LHCN-M2 (cell line): ENCODE results near the gene ZNF580. TPM values are rescaled to one million over a fixed set of nuclear protein-coding genes. Genes with fewer than 3 reads are reported as not detected.

Source experiments
- DNase-seq: peaks from one replicate; pipeline ENCODE4 v3.0.0-alpha.2; 2012; ENCODE audit warnings: low read depth
- polyA plus RNA-seq: library from polyadenylated mRNA; unstranded; fragments of >200 nt; gene quantifications from one replicate; pipeline ENCODE4 v1.2.1, GENCODE V29; 2012; ENCODE audit warnings: missing spikeins
- total RNA-seq: library from RNA; depleted of rRNA; stranded (reverse); fragments of >200 nt; gene quantifications from 2 replicates; pipeline ENCODE4 v1.2.3, GENCODE V29; 2014; rRNA removed

The ZNF580 gene, protein sequence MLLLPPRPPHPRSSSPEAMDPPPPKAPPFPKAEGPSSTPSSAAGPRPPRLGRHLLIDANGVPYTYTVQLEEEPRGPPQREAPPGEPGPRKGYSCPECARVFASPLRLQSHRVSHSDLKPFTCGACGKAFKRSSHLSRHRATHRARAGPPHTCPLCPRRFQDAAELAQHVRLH
- total RNA-seq: 8.7 and 15.3 TPM in 2 replicates
- 62.5 TPM for polyA plus RNA-seq

DNA sequence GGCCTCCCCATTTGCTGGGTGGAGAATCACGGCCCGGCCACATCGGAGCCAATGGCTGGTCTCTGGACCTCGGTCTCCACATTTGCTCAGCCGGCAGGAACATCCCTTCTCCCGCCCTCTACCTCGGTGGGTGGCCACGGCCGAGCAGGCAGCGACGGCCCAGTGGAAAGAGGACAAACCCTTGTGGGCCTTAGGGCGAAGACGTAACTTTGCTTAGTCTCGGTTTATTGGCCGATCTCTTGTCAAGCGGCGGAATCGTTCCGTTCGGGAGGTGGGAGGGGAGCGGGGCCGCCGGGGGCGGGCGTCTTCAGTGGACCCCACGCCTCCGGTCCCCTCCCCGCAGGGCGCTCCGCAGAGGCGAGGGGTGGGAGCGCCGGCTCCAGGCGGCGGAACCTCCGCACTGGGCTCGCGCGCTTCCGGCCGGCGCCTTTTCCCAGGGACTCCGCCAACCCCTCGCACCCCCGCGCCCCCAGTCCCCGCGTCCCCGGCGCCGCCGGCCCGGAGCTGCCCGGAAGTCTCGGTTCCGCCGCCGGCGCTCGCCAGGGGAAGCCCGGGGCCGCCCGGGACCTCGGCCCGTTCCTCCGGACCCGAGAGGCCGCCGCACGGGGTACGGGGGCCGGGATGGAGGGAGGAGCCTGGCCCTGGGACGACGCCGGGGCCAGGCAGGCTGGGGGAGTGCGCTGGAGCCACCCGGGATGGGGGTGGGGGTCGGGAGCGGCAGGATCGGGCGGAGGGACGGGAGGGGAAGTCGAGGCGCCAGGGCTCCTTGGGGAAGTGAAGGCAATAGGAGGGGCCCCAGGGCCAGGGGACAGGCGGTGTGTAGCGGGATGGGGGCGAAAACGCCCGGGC, at the start of gene ZNF580:
ZNF580 (plus strand) TSS at position 426 of the 849 bp plus-strand sequence. CDS start 1,507 bp downstream, outside the sequence.
- DNase-seq: peak; percentile 69

DNA sequence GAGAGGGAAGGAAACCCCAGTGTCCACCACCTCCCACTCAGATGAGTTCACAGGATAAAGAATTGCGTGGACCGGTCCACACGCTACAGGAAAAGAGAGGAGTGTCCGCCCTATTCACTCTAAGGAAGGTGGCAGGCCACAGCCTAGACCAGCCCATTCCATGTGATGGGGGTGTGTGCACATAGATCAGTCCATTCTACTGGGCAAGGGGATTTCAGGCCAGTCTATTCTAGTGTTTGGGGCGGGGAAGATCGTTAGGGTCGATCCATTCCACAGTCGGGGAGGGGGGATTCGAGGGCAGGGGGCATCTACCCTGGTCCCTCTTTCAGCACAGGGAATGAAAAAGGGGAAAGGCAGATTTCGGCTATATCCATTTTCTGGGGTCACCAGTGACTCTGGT, 49.2 kb upstream of the ZNF580 start:
- no peak for DNase-seq

DNA sequence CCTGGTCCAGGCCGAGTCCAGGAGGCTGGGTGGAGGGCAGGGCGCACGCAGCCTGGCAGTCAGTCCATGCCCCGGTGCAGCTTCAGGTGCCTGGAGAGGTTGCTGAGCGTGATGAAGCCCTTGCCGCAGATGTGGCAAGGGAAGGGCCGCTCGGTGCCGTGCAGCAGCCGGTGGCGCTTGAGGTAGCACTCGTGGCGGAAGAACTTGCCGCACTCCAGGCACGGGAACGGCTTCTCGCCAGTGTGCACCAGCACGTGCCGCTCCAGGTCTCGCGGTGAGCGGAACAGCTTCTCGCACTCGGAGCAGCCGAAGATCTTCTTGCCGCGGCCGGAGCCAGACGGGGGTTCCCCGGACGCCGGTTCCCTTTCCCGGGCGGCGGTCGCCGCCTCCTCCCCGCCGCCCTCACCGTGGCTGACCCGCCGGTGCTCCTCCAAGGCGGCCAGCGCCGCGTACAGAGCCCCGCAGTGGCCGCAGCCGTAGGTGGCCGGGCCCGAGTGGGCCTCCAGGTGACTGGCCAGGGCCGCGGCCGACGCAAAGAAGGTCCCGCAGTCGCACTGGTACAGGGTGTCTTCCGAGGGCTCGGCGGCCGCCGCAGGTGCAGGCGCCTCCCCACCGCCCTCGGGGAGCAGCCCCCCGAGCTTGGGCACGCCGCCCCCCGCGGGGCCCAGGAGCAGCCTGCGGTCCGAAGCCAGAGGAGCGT, 48.3 kb upstream of the ZNF580 start:
- DNase-seq: no peak

DNA sequence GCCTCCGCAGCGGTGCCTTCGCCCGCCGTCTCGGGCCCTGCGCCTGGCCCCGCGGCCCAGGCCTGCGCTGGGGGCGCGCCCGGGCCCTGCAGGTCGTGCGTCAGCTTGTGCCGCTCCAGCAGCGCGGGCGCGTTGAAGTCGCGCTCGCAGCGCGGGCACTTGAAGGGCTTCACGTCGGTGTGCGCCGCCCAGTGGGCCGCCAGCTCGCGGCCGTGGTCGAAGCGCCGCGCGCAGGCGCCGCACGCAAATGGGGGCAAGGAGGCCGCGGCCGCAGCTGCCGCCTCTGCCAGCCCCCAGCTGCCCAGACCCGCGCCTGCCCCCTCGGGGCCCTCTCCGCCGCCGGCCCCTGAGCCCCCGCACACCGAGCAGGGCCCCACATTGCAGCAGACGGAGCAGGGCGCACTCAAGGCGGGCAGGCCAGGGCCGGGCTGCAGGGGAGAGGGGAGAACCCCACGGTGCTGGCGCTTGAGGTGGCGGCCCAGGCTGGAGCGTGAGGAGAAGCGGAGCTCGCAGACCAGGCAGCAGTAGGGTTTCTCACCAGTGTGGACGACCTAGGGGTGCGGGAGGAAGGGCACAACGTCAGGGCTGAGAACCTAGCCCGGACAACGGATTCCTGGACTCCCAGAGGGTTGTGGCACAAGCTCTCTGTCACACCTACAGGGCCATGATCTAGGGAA, 47.6 kb upstream of the ZNF580 start:
- no peak for DNase-seq

DNA sequence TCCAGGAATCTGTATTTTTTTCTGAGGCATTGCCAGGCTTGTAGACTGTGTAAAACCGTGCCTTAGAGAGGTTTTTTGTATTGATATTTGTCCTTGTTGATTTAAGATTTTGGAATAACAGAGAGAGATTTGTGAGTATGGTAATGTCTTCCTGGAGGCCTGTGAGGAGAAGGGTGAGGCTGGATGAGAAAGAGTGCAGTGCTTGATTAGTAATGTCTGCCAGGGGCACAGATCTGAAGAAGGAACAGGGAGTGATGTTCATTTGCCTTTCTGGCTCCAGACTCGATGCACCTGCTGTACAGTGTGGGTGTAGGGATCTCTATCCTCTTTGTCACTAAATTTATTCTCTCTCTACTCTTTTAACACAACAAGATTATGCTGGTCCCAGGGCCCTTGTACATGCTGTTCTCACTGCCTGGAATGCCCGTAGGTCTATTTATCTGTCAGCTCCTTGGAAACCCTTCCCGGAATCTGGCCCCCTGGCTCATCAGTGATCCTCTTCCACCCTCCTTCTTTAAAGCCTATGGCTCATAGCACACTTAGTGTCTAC, 45.7 kb upstream of the ZNF580 start:
- no peak for DNase-seq

DNA sequence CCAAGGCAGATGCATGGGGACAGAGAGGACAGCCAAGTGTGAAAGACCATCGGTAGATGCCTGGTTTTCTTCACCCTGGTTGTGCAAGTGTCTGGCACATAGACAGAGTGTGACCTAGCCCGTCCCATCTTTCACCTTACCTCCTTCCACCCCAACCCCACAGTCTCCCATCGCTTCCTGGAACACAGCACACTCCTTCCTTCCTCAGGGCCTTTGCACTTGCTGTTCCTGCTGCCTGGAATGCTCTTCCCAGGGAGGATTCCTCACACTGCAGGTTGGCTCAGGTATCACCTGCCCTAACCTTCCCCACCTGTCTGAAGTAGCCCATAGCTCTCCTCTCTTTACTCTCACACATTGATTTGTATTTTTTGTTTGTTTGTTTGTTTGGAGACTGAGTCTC, 44.5 kb upstream of the ZNF580 start:
- DNase-seq: no peak

DNA sequence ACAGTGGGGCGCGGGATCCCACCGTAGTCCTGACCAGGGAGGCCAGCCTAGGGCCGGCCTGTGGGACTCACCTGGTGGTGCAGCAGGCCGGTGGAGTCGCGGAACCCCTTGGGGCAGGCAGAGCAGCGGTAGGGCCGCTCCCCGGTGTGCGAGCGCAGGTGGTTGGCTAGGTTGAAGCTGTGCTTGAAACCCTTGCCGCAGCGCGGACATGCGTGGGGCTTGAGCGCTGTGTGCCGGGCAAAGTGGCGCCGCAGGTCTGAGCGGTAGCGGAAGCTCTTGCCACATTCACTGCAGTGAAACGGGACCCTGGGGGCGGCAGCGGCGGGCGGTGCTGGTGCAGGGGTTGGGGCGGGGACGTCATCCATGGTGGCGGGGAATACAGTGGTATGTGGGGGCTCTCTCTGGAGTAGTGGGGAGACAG, 43.3 kb upstream of the ZNF580 start:
- DNase-seq: no peak

DNA sequence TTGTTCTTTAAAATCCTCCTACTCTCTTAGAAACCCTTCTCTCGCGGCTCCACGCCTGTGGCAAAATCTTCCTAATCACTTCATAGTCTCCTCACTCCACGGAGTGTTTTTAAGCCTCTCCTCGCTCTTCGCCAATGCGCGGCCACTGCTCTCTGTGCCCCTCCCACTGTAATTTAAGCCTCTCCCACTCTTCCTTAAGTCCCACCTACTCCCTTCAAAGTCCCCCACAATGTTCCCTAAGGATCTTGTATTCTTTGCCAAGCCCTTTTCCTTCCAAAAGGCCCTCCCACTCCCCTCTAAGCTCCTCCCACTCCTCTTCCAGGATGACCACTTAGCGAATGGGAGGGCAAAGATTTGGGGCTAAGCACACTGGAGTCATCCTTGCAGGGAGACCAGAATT, 42.8 kb upstream of the ZNF580 start:
- DNase-seq: no peak

DNA sequence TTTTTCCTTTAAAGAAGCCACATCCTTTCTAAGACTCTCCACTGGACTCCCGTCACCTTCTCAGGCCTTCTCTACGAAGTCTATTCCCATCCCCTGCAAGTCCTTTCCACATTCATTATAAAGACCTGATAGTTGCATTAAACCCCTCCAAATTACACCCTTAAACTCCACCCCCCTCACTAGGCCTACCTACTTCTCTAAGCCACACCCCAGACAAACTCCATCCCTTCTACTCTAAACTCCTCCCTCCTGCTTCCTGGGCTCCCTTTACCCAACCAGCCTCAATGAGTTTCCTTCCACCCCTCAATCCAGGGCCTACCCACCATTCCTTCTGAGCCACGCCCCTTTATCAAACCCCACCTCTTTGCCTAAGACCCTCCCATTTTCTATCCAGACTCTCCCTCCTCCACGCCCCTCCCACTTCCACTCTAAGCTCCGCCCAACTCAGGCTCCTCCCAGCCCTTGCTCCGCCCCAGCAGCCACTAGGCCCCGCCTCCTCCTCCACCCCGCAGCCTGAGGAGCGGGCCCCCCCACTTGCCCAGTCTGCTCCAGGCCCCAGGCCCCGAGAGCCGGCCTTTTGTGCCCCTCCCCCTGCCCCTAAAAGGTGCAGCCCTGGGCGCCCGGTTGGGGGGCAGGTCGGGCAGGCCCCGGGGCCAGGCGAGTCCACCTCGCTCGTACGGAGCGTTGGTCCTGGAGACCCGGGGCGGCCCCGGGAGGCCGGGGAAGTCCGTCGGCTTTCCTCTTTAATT, 41.9 kb upstream of the ZNF580 start:
- peak; percentile 92 for DNase-seq

DNA sequence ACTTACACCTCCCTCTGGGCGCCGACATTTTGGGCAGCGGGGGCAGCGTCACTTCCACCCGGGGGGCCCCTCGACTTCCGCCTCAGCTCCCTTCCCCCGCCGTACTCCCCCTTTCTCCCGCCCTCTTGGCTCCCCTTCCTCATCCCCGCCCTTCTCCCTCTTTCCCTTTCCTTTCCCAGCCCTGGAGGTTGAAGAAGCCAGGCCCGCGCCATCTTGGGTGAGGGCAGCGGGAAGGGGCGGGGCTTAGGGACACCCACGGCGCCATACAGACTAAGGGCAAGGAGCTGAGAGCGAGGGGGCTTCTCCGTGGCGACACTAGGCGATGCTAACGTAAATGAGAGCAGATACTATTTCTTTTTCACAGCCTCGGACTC, 41.3 kb upstream of the ZNF580 start, which contains the start of gene FIZ1:
FIZ1 (minus strand) TSS at position 50 of the 374 bp plus-strand sequence. CDS start 1,652 bp downstream, outside the sequence.
- peak; percentile 98 for DNase-seq

DNA sequence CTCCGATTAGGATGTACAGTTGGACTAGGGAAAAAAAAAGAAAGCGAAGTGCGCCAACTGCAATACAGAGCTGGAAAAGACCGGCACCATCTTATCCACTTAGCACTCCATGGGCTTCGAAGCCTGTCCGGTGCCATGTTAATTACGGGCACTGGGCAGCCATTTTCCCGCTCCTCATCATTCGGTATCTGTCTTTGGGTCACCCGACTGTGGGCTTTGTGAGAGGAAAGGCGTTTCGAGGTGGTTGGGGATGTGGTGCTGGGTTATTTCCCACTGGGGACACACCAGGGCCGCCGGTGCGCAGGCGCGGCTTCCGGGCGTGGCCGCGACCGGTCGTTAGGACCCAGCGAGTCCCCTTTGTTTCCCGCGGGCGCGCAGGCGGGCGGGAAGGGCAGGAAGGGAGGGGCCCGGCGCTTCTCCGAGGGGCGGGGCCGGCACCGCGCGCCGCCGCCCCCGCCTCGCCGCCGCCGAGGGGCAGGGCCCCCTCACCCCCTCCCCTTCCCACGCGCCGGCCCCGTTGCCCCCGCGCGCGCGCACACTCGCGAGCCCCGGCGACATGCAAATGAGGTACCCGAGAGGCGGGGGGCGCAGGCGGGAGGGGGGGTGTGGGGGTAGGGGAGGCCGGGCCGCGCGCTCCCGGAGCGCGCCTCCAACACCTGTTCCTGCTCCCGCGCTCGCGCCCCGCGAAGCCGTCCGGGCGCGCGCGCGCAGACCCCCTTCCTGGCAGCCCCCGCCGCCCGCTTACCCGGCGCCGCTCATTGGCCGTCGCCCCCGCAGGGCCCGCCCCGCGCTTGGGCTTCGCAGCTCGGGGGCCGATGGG, 40.8 kb upstream of the ZNF580 start, which contains the start of gene ZNF524:
ZNF524 (plus strand) TSS at position 447 of the 820 bp plus-strand sequence. CDS start 1,825 bp downstream, outside the sequence.
- DNase-seq: peak; percentile 85

DNA sequence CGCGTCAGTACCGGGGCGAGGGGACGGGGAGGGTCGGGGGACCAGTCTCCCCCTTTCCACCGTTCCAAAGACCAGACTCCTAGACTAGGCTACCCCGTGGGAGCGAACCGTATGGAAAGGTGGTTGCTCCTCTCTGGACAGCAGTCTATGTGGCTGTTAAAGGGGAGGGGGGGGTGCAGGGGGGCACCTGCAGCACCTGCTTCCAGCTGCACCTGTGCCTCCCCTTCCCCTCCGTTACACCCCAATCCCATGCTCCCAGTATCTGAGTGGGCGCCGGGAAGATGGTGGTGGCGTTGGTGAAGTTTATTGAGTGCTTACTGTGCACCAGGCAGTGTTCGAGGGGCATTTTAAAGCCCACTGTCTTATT, 40.2 kb upstream of the ZNF580 start:
- DNase-seq: no peak

DNA sequence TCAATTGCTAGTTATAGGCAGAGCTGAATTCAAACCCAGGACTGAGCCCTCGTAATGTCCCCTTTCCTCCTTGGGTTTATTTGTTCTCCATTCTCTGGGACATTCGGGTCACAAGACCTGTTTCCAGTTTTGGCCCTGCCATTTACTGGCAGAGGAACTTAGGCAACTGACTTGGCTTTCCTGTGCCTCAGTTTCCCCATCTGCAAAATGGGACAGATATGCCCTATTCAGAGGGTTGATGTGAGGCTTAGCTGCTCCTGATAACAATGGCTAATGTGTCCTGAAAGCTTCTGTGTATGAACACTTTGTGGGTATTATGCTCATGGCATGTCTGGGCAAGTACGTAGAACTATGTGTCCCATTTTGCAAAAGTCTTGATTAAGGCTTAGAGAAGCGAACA, 39.7 kb upstream of the ZNF580 start:
- no peak for DNase-seq

DNA sequence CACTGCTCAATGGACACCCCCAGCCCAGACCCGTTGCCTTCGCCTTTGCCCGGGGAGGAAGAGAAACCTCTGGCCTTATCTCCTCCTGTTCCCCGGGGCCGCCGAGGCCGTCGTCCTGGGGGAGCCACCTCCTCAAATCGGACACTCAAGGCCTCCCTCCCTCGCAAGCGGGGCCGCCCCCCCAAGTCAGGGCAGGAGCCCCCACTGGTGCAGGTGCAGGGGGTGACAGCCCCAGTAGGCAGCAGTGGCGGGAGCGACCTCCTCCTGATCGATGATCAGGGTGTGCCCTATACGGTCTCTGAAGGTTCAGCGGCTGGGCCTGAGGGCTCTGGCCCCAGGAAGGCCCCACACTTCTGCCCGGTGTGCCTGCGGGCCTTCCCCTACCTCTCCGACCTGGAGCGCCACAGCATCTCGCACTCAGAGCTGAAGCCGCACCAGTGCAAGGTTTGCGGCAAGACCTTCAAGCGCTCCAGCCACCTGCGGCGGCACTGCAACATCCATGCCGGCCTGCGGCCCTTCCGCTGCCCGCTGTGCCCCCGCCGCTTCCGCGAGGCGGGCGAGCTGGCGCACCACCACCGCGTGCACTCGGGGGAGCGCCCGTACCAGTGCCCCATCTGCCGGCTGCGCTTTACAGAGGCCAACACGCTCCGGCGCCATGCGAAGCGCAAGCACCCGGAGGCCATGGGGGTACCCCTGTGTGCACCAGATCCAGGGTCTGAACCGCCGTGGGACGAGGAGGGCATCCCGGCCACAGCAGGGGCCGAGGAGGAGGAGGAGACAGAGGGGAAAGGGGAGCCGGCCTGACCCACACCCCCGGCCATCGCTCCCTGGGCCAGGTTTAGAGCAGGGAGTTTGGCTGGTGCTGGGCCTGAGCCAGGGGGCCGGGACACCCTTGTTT, 38.4 kb upstream of the ZNF580 start:
- no peak for DNase-seq

DNA sequence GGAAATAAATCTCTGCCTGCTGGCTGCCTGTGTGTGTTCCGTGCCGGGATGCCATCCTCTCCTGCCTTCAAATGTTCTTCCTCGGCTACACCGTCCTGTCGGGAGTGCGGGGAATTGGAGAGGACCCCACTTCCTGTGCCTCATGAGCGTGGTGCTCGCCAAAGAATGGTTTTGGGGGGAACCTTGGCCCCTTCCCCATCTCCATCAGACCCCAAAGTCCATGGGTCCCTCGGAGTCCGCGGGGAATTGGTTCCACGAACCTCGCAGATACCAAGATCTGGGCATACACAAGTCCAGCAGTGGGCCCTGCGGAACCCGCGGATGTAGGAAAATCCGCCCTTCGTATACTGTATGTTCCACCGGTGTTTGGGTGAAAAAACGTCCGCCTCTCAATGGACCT, 37.7 kb upstream of the ZNF580 start:
- DNase-seq: no peak

DNA sequence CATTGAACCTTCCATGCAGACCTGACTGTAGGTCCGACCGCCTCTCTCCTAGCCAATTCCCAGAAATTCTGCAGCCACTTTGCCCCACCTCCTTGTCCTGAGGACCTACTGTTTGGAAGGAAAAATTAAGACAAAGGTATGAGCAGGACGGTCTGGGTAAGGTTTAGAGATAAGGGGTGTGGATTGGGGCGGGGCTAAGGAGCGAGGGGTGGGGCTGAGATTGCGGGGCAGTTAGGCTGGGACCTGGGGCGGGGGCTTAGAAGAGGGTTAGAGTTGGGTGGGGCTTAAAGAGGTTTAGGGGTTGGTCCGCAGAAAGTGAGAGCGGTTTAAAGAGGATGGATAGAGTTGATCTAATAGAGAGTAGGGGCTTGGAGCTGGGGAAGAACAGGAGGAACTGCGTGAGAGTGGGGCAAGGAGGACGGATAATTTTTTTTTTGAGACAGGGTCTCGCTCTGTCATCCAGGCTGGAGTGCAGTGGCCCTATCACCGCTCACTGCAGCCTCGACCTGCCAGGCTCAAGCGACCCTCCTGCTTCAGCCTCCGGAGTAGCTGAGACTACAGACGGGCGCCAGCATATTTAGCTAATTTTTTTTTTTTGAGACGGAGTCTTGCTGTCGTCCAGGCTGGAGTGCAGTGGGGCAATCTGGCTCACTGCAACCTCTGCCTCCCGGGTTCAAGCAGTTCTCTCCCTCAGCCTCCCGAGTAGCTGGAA, 37.1 kb upstream of the ZNF580 start:
- DNase-seq: no peak

DNA sequence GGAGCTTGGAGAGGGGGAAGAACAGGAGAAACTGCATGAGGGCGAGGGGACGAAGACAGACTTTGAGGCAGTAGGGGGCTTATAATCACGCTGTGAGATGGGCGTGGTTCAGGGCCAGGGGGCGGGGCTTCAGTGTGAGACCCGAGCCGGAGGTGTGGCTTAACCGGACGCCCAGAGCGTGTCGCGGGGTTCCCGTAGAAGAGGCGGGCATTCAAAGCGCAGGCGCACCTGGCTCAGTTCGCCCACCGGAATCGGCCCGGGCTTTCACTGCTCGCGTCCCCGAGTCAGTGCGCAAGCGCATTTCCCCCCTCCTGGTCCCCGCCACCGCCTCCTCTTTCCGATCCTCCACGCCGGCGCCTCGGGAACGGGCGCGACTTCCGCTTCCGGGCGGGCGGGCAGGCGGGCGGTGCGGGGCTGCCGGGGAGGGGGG, 35.6 kb upstream of the ZNF580 start:
- DNase-seq: peak; percentile 96
